ENCODE results near the gene GAB3. TPM values are rescaled to one million over a fixed set of nuclear protein-coding genes. Genes with fewer than 3 reads are reported as not detected.
A peak's percentile ranks its signal among the peaks of the same experiment; 100 is the strongest.

GAB3 gene
- total and polyA plus RNA-seq, 9 of the 15 experiments (the other 6 are each of a cell fraction or from before 2014, with no cell fraction given) = 16.1 to 31.4 (median 20.2) TPM

GRCh38 chrX:154751203-154751668 lies 359 bp upstream of the GAB3 start:
- Histone ChIP-seq H3K36me3 (ENCODE audit: control insufficient read depth, insufficient read depth, low read length) (no peaks in the 10 kb centered on the region), H3K4me1 (replicated peaks in 1 of 2; ENCODE audit: control insufficient read depth in 2 of 2, insufficient read depth in 2 of 2, low read length in 2 of 2) (peaks cover 20 to 29% of the 10 kb centered on the region in 2 experiments; a peak in 3 of 5 replicates), H3K9me1 (ENCODE audit: control insufficient read depth, insufficient read depth, low read length) (no peaks in the 10 kb centered on the region), H3K4me2 (ENCODE audit: insufficient read depth, low read length) (peak overlapping the region; percentile 94), H3K27me3 (ENCODE audit: control insufficient read depth in 2 of 2, insufficient read depth in 2 of 2, low read length in 2 of 2) (no peaks in the 10 kb centered on the region), H2AFZ (ENCODE audit: low read depth, low read length) (peak overlapping the region; percentile 80), H3K9ac (ENCODE audit: insufficient read depth in 1 of 2, low read depth in 2 of 2, low read length in 2 of 2) (peak overlapping the region; percentile 75 to 92), H3K27ac (ENCODE audit: extremely low read depth, low read depth, low read length) (peak overlapping the region; percentile 91), H3K79me2 (ENCODE audit: control insufficient read depth, insufficient read depth, low read length) (peaks cover 42% of the 10 kb centered on the region), H4K20me1 (replicated peaks; ENCODE audit: control insufficient read depth, insufficient read depth, low read length) (no peaks in the 10 kb centered on the region), H3K9me3 (replicated peaks; ENCODE audit: control insufficient read depth, insufficient read depth, low read depth, low read length) (no peaks in the 10 kb centered on the region), H3K4me3 (peak overlapping the region; percentile 69)
- BruUV-seq (replicated peaks) = no TSS peak
- FAIRE-seq (no peak), ATAC-seq (peak; percentile 50), DNase-seq (ENCODE audit: extremely low read depth in 1 of 4, low spot score in 3 of 4) (peak in 3 of 4 experiments; percentile 42 to 71 (median 59))
- ChIA-PET CTCF (ENCODE audit: low intra/inter-chr PET ratio) (interaction anchor here (0.6 kb wide), 1 partner anchor 202 kb away, joined by 3 read pairs; no protein-coding TSS in a partner anchor), POLR2A (interaction anchor here (0.9 to 1.8 kb wide), 5 partner anchors 11 to 35 kb away, joined by 4 to 13 read pairs (median 5); partner anchors contain the start of gene DKC1)
- intact Hi-C loops (cut with micrococcal nuclease) (no loop called here), in situ Hi-C loops (cut with MboI) (no loop called here)
- 1% methylated on average over 11 of the region's 20 CpGs for WGBS (ENCODE audit: insufficient coverage, low coverage, missing lambda C conversion rate)
- TF ChIP-seq CSDE1 (IDR thresholded peaks at IDR 0.05) = no peak
- TF ChIP-seq MAX (CRISPR knock-in tag; IDR thresholded peaks at IDR 0.05) = 0 out of 2 replicates have a peak, but pooled peaks have one; percentile 37
- TF ChIP-seq KDM5B (IDR thresholded peaks at IDR 0.05; ENCODE audit: insufficient replicate concordance, low read depth, low read length) = peak; percentile 62
- no peak for TF ChIP-seq ELF4 (CRISPR knock-in tag; IDR thresholded peaks at IDR 0.05)
- peak; percentile 52; the same call in 1 of the 2 replicates for TF ChIP-seq GATAD2A (IDR thresholded peaks at IDR 0.05)
- peak; percentile 86 for TF ChIP-seq MYC (IDR thresholded peaks at IDR 0.05; ENCODE audit: low read depth, low read length)
- TF ChIP-seq MYC (CRISPR knock-in tag; IDR thresholded peaks at IDR 0.05; ENCODE audit: borderline replicate concordance, low read depth) = no peak
- TF ChIP-seq ZNF316 (IDR thresholded peaks at IDR 0.05) = no peak
- TF ChIP-seq RB1 (IDR thresholded peaks at IDR 0.05; ENCODE audit: low read depth) = peak; percentile 34; the same call in 1 of the 2 replicates
- TF ChIP-seq ZNF77 (CRISPR knock-in tag; IDR thresholded peaks at IDR 0.05) = no peak
- 0 out of 4 replicates have a peak, but pooled peaks of 1 of the 2 experiments have one; percentile 42 for TF ChIP-seq ARNT (IDR thresholded peaks at IDR 0.05)
- 0 out of 2 replicates have a peak, but pooled peaks have one; percentile 22 for TF ChIP-seq NR2C2 (CRISPR knock-in tag; IDR thresholded peaks at IDR 0.05)
- TF ChIP-seq NR2C2 (tag; IDR thresholded peaks at IDR 0.05) = 0 out of 2 replicates have a peak, but pooled peaks have one; percentile 32
- TF ChIP-seq HNRNPUL1 (IDR thresholded peaks at IDR 0.05; ENCODE audit: low read length) = no peak
- TF ChIP-seq OTX1 (CRISPR knock-in tag; IDR thresholded peaks at IDR 0.05) = no peak
- TF ChIP-seq PHF20 (IDR thresholded peaks at IDR 0.05; ENCODE audit: partially characterized antibody) = peak; percentile 12
- peak; percentile 72; the same call in 1 of the 2 replicates for TF ChIP-seq SMARCE1 (IDR thresholded peaks at IDR 0.05)
- TF ChIP-seq IFI16 (CRISPR knock-in tag; IDR thresholded peaks at IDR 0.05) = no peak
- peak; percentile 51 for TF ChIP-seq TBP (optimal IDR thresholded peaks at IDR 0.05; ENCODE audit: low read depth, low read length)
- TF ChIP-seq HDAC1 (IDR thresholded peaks at IDR 0.05) = peak in 1 of 2 experiments; percentile 23; a peak in 1 of 4 replicates
- TF ChIP-seq ZBTB43 (CRISPR knock-in tag; IDR thresholded peaks at IDR 0.05) = 0 out of 2 replicates have a peak, but pooled peaks have one; percentile 41
- TF ChIP-seq ZBTB2 (IDR thresholded peaks at IDR 0.05) = 0 out of 2 replicates have a peak, but pooled peaks have one; percentile 43
- TF ChIP-seq RBM34 (IDR thresholded peaks at IDR 0.05; ENCODE audit: borderline replicate concordance, insufficient read depth, low read length) = no peak

Measured in K562 (cell line).